SKM-1 treated with dmso at 0.1 percent for 144 hours (cell line): ENCODE measurements around the gene PDGFRA.

Experiments used
- DNase-seq: peaks from one replicate; lab custom pipeline; 2025; ENCODE audit not compliant: unreplicated experiment; lab: John Stamatoyannopoulos, UW

The PDGFRA gene

GRCh38 chr4:54228961-54229501, at the start of gene PDGFRA:
TSS of gene PDGFRA (plus strand) at chr4:54229293. CDS start at chr4:54258769, 29,476 bp downstream.
- no peak for DNase-seq

- DNase-seq, result no peak
Measured at GRCh38 chr4:54184581-54184980, 44.5 kb upstream of the PDGFRA start.

- DNase-seq, result no peak
Measured at GRCh38 chr4:54185044-54185780, 43.9 kb upstream of the PDGFRA start.

GRCh38 chr4:54185866-54186265, 43.2 kb upstream of the PDGFRA start:
- no peak for DNase-seq

- DNase-seq, result no peak
Measured at GRCh38 chr4:54186371-54186770, 42.7 kb upstream of the PDGFRA start.

GRCh38 chr4:54187148-54187547, 41.9 kb upstream of the PDGFRA start:
- DNase-seq, result no peak

- DNase-seq, result no peak
Measured at GRCh38 chr4:54189140-54189539, 40.0 kb upstream of the PDGFRA start.

- no peak for DNase-seq
Measured at GRCh38 chr4:54192811-54193210, 36.3 kb upstream of the PDGFRA start.

GRCh38 chr4:54197926-54198325, 31.2 kb upstream of the PDGFRA start:
- DNase-seq, result no peak

GRCh38 chr4:54199919-54200318, 29.2 kb upstream of the PDGFRA start:
- DNase-seq, result no peak

- no peak for DNase-seq
Measured at GRCh38 chr4:54209617-54210016, 19.5 kb upstream of the PDGFRA start.

- no peak for DNase-seq
Measured at GRCh38 chr4:54213001-54213400, 16.1 kb upstream of the PDGFRA start.

GRCh38 chr4:54213761-54214160, 15.3 kb upstream of the PDGFRA start:
- no peak for DNase-seq

- no peak for DNase-seq
Measured at GRCh38 chr4:54215379-54216077, 13.6 kb upstream of the PDGFRA start.

- peak; percentile 71 for DNase-seq
Measured at GRCh38 chr4:54217642-54218495, 11.2 kb upstream of the PDGFRA start.

- no peak for DNase-seq
Measured at GRCh38 chr4:54218736-54219135, 10.4 kb upstream of the PDGFRA start.

GRCh38 chr4:54224996-54225597, 4.0 kb upstream of the PDGFRA start:
- no peak for DNase-seq

GRCh38 chr4:54225598-54226403, 3.3 kb upstream of the PDGFRA start:
- DNase-seq, result no peak

GRCh38 chr4:54226404-54227255, 2.5 kb upstream of the PDGFRA start:
- no peak for DNase-seq
